Measurements from ENCODE around the gene TNFSF12. TPM values are rescaled to one million over a fixed set of nuclear protein-coding genes. Genes with fewer than 3 reads are reported as not detected.

TNFSF12 gene
- total RNA-seq, 1 experiment from 2014 or later: 8.1 TPM

- H3K27ac Mint-ChIP-seq: peak overlapping the region; percentile 84
- H3K9me3 Mint-ChIP-seq: no peaks in the 10 kb centered on the region
- TF ChIP-seq, protein P1, sequence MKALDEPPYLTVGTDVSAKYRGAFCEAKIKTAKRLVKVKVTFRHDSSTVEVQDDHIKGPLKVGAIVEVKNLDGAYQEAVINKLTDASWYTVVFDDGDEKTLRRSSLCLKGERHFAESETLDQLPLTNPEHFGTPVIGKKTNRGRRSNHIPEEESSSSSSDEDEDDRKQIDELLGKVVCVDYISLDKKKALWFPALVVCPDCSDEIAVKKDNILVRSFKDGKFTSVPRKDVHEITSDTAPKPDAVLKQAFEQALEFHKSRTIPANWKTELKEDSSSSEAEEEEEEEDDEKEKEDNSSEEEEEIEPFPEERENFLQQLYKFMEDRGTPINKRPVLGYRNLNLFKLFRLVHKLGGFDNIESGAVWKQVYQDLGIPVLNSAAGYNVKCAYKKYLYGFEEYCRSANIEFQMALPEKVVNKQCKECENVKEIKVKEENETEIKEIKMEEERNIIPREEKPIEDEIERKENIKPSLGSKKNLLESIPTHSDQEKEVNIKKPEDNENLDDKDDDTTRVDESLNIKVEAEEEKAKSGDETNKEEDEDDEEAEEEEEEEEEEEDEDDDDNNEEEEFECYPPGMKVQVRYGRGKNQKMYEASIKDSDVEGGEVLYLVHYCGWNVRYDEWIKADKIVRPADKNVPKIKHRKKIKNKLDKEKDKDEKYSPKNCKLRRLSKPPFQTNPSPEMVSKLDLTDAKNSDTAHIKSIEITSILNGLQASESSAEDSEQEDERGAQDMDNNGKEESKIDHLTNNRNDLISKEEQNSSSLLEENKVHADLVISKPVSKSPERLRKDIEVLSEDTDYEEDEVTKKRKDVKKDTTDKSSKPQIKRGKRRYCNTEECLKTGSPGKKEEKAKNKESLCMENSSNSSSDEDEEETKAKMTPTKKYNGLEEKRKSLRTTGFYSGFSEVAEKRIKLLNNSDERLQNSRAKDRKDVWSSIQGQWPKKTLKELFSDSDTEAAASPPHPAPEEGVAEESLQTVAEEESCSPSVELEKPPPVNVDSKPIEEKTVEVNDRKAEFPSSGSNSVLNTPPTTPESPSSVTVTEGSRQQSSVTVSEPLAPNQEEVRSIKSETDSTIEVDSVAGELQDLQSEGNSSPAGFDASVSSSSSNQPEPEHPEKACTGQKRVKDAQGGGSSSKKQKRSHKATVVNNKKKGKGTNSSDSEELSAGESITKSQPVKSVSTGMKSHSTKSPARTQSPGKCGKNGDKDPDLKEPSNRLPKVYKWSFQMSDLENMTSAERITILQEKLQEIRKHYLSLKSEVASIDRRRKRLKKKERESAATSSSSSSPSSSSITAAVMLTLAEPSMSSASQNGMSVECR (CRISPR knock-in tag; IDR thresholded peaks at IDR 0.05; ENCODE audit: borderline replicate concordance): no peak
- TF ChIP-seq ZNF396 (CRISPR knock-in tag; IDR thresholded peaks at IDR 0.05; ENCODE audit: borderline replicate concordance) (no peak), TP53 (CRISPR knock-in tag; IDR thresholded peaks at IDR 0.05) (no peak), USF1 (CRISPR knock-in tag; IDR thresholded peaks at IDR 0.05) (no peak), ZNF317 (CRISPR knock-in tag; IDR thresholded peaks at IDR 0.05; ENCODE audit: borderline replicate concordance, low read depth) (no peak)
- POLR2A ChIA-PET: interaction anchor here (0.7 to 1.3 kb wide), 3 partner anchors 9 to 14 kb away, joined by 3 read pairs; partner anchors contain the start of gene SOX15
- H3K4me3 Mint-ChIP-seq: peak overlapping the region; percentile 93
- no peaks in the 10 kb centered on the region for H3K27me3 Mint-ChIP-seq (ENCODE audit: low read depth)
- no peak for ATAC-seq
- DNase-seq (ENCODE audit: low spot score): no peak
- H3K4me1 Mint-ChIP-seq: peaks cover 59% of the 10 kb centered on the region
- CTCF ChIA-PET: interaction anchor here (1.6 kb wide), 1 partner anchor 11 kb away, joined by 4 read pairs; no protein-coding TSS in a partner anchor
- H3K36me3 Mint-ChIP-seq: peaks cover 63% of the 10 kb centered on the region
These were observed 27.1 kb downstream of the TNFSF12 start for GRCh38 chr17:7575959-7576358.

GRCh38 chr17:7576432-7576937, 27.6 kb downstream of the TNFSF12 start:
- H3K4me3 Mint-ChIP-seq: peak overlapping the region; percentile 16; the same call in 1 of the 2 replicates
- no peaks in the 10 kb centered on the region for H3K27me3 Mint-ChIP-seq (ENCODE audit: low read depth)
- peaks cover 59% of the 10 kb centered on the region for H3K36me3 Mint-ChIP-seq
- ATAC-seq (no peak), DNase-seq (ENCODE audit: low spot score) (no peak)
- POLR2A ChIA-PET: interaction anchor here (1.1 to 1.3 kb wide), 2 partner anchors 8 to 19 kb away, joined by 3 read pairs; no protein-coding TSS in a partner anchor
- H3K9me3 Mint-ChIP-seq: no peaks in the 10 kb centered on the region
- peaks cover 59% of the 10 kb centered on the region for H3K4me1 Mint-ChIP-seq
- H3K27ac Mint-ChIP-seq: peak overlapping the region; percentile 87
- TF ChIP-seq, protein P2, sequence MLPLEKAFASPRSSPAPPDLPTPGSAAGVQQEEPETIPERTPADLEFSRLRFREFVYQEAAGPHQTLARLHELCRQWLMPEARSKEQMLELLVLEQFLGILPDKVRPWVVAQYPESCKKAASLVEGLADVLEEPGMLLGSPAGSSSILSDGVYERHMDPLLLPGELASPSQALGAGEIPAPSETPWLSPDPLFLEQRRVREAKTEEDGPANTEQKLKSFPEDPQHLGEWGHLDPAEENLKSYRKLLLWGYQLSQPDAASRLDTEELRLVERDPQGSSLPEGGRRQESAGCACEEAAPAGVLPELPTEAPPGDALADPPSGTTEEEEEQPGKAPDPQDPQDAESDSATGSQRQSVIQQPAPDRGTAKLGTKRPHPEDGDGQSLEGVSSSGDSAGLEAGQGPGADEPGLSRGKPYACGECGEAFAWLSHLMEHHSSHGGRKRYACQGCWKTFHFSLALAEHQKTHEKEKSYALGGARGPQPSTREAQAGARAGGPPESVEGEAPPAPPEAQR (CRISPR knock-in tag; IDR thresholded peaks at IDR 0.05): no peak
- TF ChIP-seq AR (CRISPR knock-in tag; IDR thresholded peaks at IDR 0.05): peak; percentile 60; the same call in 1 of the 2 replicates
- peak; percentile 49 for TF ChIP-seq ZNF671 (CRISPR knock-in tag; IDR thresholded peaks at IDR 0.05)
- no peak for TF ChIP-seq SOX15 (CRISPR knock-in tag; IDR thresholded peaks at IDR 0.05)
- TF ChIP-seq, protein P3, sequence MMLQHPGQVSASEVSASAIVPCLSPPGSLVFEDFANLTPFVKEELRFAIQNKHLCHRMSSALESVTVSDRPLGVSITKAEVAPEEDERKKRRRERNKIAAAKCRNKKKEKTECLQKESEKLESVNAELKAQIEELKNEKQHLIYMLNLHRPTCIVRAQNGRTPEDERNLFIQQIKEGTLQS (CRISPR knock-in tag; conservative IDR thresholded peaks at IDR 0.05): no peak
- no peak for TF ChIP-seq TP53 (CRISPR knock-in tag; IDR thresholded peaks at IDR 0.05)
- no peak for TF ChIP-seq RELA (CRISPR knock-in tag; IDR thresholded peaks at IDR 0.05; ENCODE audit: borderline replicate concordance)
- TF ChIP-seq, protein P4, sequence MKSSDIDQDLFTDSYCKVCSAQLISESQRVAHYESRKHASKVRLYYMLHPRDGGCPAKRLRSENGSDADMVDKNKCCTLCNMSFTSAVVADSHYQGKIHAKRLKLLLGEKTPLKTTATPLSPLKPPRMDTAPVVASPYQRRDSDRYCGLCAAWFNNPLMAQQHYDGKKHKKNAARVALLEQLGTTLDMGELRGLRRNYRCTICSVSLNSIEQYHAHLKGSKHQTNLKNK (CRISPR knock-in tag; IDR thresholded peaks at IDR 0.05): no peak
- TF ChIP-seq ZNF396 (CRISPR knock-in tag; IDR thresholded peaks at IDR 0.05; ENCODE audit: borderline replicate concordance): no peak
- TF ChIP-seq SMAD4 (CRISPR knock-in tag; IDR thresholded peaks at IDR 0.05): no peak
- TF ChIP-seq PRRX2 (CRISPR knock-in tag; IDR thresholded peaks at IDR 0.05): peak; percentile 14
- CTCF ChIA-PET: interaction anchor here (1.6 kb wide), 1 partner anchor 11 kb away, joined by 4 read pairs; no protein-coding TSS in a partner anchor

Measured in WTC11 (cell line).